ENCODE results near the gene STK36.

Gene STK36

DNA sequence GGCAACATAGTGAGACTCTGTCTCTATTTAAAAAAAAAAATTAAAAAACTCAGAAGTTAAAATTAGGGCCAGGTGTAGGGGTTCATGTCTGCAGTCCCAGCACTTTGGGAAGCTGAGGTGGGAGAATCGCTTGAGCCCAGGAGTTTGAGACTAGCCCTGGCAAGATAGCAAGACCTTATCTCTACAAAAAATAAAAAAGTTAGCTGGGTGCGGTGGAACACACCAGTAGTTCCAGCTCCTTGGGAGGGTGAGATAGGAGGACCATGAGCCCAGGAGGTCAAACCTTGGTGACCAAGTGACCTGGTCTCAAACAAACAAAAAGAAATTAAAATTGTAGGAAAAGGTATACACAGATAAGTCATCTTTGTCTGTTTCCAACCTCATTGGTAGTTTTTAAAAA lies 50.0 kb downstream of the STK36 start:
- peaks cover 0 to 5% of the 10 kb centered on the region in 2 experiments for H3K36me3 ChIP-seq (ENCODE audit: control insufficient read depth in 1 of 2, insufficient read depth in 2 of 2, low read depth in 1 of 2, low read length in 2 of 2)

DNA sequence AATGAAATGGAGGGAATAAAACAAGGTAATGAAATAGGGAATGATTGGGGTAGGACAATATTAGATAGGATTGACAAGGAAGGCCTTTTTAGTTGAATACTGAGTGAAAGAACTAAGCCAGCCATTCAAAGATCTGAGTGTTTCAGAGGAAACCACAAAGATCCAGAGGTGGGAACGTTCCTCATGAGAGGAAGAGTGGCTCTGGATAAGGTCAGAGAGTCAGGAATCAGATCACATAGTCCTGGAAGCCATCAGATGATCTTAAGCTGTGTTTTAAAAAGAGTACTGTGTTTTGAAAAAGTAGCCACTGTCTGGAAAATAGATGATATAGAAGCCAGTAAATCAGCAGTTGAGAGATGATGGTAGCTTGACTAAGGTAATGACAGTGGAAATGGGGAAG lies 50.5 kb downstream of the STK36 start:
- Histone ChIP-seq H2BK5ac (ENCODE audit: low read depth, low read length, poor library complexity, severe bottlenecking) (no peak overlapping the region), H3K23ac (ENCODE audit: low read length in 2 of 2) (no peak overlapping the region), H2BK12ac (ENCODE audit: low read length in 2 of 2) (no peak overlapping the region), H3K79me1 (replicated peaks; ENCODE audit: low read length, poor library complexity, severe bottlenecking) (peaks cover 13% of the 10 kb centered on the region), H4K91ac (ENCODE audit: low read length) (no peak overlapping the region), H3K4me3 (ENCODE audit: insufficient read depth in 1 of 2, low read depth in 1 of 2, low read length in 2 of 2) (no peak overlapping the region), H3K27me3 (ENCODE audit: control insufficient read depth in 1 of 2, insufficient read depth in 1 of 2, low read length in 2 of 2) (no peaks in the 10 kb centered on the region), H3K18ac (ENCODE audit: low read depth in 1 of 2, low read length in 2 of 2) (no peak overlapping the region), H3K4me1 (ENCODE audit: control insufficient read depth, insufficient read depth, low read depth, low read length) (no peaks in the 10 kb centered on the region), H4K8ac (ENCODE audit: low read length) (no peak overlapping the region), H3K36me3 (ENCODE audit: control insufficient read depth in 1 of 2, insufficient read depth in 2 of 2, low read depth in 1 of 2, low read length in 2 of 2) (peaks cover 0 to 5% of the 10 kb centered on the region in 2 experiments), H3K14ac (ENCODE audit: low read length in 2 of 2) (no peak overlapping the region), H2AK5ac (ENCODE audit: low read length, severe bottlenecking) (no peak overlapping the region), H2BK15ac (ENCODE audit: low read depth, poor library complexity, severe bottlenecking) (no peak overlapping the region), H2BK120ac (ENCODE audit: low read depth, low read length) (no peak overlapping the region), H3K4ac (ENCODE audit: low read depth in 1 of 2, low read length in 2 of 2) (no peak overlapping the region), H2AFZ (ENCODE audit: low read depth, low read length) (no peak overlapping the region), H3K27ac (ENCODE audit: low read length, poor library complexity, severe bottlenecking) (no peak overlapping the region), H3K9ac (ENCODE audit: low read length) (no peak overlapping the region), H3K9me3 (ENCODE audit: control insufficient read depth, low read length) (peaks cover 6% of the 10 kb centered on the region), H3K4me2 (ENCODE audit: low read length, poor library complexity, severe bottlenecking) (no peak overlapping the region)
- peak; percentile 35 for DNase-seq
- WGBS: 2% methylated on average over 1 of the region's 1 CpG

More for the DNA sequence above, 50.0 kb downstream of the STK36 start:
- Histone ChIP-seq H3K27me3 (ENCODE audit: control insufficient read depth in 1 of 2, insufficient read depth in 1 of 2, low read length in 2 of 2) (no peaks in the 10 kb centered on the region), H3K4me2 (ENCODE audit: low read length, poor library complexity, severe bottlenecking) (no peak overlapping the region), H3K9ac (ENCODE audit: low read length) (no peak overlapping the region), H3K23ac (ENCODE audit: low read length in 2 of 2) (no peak overlapping the region), H3K79me1 (replicated peaks; ENCODE audit: low read length, poor library complexity, severe bottlenecking) (peaks cover 16% of the 10 kb centered on the region), H3K14ac (ENCODE audit: low read length in 2 of 2) (no peak overlapping the region), H4K8ac (ENCODE audit: low read length) (no peak overlapping the region), H4K91ac (ENCODE audit: low read length) (no peak overlapping the region), H3K9me3 (ENCODE audit: control insufficient read depth, low read length) (peaks cover 6% of the 10 kb centered on the region), H2BK120ac (ENCODE audit: low read depth, low read length) (no peak overlapping the region), H3K4me1 (ENCODE audit: control insufficient read depth, insufficient read depth, low read depth, low read length) (peaks cover 3% of the 10 kb centered on the region), H3K4me3 (ENCODE audit: insufficient read depth in 1 of 2, low read depth in 1 of 2, low read length in 2 of 2) (no peak overlapping the region), H3K27ac (ENCODE audit: low read length, poor library complexity, severe bottlenecking) (no peak overlapping the region), H3K4ac (ENCODE audit: low read depth in 1 of 2, low read length in 2 of 2) (no peak overlapping the region), H2BK5ac (ENCODE audit: low read depth, low read length, poor library complexity, severe bottlenecking) (no peak overlapping the region), H2AFZ (ENCODE audit: low read depth, low read length) (no peak overlapping the region), H2BK12ac (ENCODE audit: low read length in 2 of 2) (no peak overlapping the region), H3K18ac (ENCODE audit: low read depth in 1 of 2, low read length in 2 of 2) (no peak overlapping the region), H2BK15ac (ENCODE audit: low read depth, poor library complexity, severe bottlenecking) (no peak overlapping the region), H2AK5ac (ENCODE audit: low read length, severe bottlenecking) (no peak overlapping the region)
- DNase-seq: no peak
- no CpG with 5 or more reads among the region's 2 CpGs for WGBS

DNA sequence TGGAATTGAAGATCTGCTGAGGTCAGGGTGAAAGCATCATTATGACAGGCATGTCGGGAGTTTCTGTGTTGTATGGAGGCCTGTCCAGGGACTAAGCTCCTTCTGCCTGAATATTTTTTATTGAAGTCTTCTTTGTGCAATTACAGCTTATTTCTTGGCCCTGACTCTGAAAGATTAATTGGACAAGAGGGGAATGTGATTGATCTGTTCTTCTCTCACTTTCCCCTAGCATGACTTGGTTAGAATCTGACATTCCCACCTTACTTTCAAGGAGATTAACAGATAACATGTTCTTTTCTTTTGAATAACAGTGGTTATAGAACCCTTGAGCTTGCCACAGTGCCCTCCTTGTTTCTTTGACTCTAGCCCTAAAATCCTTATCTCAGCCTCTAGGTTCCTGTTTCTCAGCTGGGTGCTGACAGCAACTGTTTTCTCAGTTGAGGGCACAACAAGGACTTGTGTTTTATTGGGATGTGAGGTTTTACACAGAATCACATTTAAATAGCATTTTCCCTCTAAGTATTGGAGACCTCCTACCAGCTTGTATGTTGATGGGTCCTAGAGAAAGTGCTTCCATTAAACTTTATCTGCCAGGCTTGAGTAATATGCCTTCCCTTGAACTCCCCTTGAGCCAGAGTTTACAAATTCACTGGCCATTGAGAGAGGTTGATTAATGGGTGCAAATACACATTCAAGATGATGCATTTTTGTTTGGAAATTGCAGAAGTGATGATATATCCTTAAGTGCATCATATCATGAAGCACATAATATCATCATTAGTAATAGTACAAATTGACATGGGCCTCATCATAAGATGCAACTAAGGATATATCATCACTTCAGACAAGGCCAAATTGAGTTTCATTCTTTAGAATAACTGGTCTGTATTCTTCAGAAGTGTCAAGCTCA lies 51.2 kb downstream of the STK36 start:
- Histone ChIP-seq H3K27ac (ENCODE audit: low read length, poor library complexity, severe bottlenecking) (no peak overlapping the region), H2BK15ac (ENCODE audit: low read depth, poor library complexity, severe bottlenecking) (no peak overlapping the region), H3K79me1 (replicated peaks; ENCODE audit: low read length, poor library complexity, severe bottlenecking) (peaks cover 12% of the 10 kb centered on the region), H4K8ac (ENCODE audit: low read length) (no peak overlapping the region), H3K4me3 (ENCODE audit: insufficient read depth in 1 of 2, low read depth in 1 of 2, low read length in 2 of 2) (no peak overlapping the region), H3K18ac (ENCODE audit: low read depth in 1 of 2, low read length in 2 of 2) (no peak overlapping the region), H4K91ac (ENCODE audit: low read length) (no peak overlapping the region), H3K27me3 (ENCODE audit: control insufficient read depth in 1 of 2, insufficient read depth in 1 of 2, low read length in 2 of 2) (no peaks in the 10 kb centered on the region), H3K36me3 (ENCODE audit: control insufficient read depth in 1 of 2, insufficient read depth in 2 of 2, low read depth in 1 of 2, low read length in 2 of 2) (peaks cover 0 to 5% of the 10 kb centered on the region in 2 experiments), H2AFZ (ENCODE audit: low read depth, low read length) (no peak overlapping the region), H2BK120ac (ENCODE audit: low read depth, low read length) (no peak overlapping the region), H3K14ac (ENCODE audit: low read length in 2 of 2) (no peak overlapping the region), H2AK5ac (ENCODE audit: low read length, severe bottlenecking) (no peak overlapping the region), H3K23ac (ENCODE audit: low read length in 2 of 2) (no peak overlapping the region), H2BK5ac (ENCODE audit: low read depth, low read length, poor library complexity, severe bottlenecking) (no peak overlapping the region), H3K9me3 (ENCODE audit: control insufficient read depth, low read length) (peaks cover 6% of the 10 kb centered on the region), H3K4me1 (ENCODE audit: control insufficient read depth, insufficient read depth, low read depth, low read length) (no peaks in the 10 kb centered on the region), H3K4me2 (ENCODE audit: low read length, poor library complexity, severe bottlenecking) (no peak overlapping the region), H3K4ac (ENCODE audit: low read depth in 1 of 2, low read length in 2 of 2) (no peak overlapping the region), H3K9ac (ENCODE audit: low read length) (no peak overlapping the region), H2BK12ac (ENCODE audit: low read length in 2 of 2) (no peak overlapping the region)
- 36% methylated on average over 1 of the region's 1 CpG for WGBS
- peak; percentile 22 for DNase-seq

DNA sequence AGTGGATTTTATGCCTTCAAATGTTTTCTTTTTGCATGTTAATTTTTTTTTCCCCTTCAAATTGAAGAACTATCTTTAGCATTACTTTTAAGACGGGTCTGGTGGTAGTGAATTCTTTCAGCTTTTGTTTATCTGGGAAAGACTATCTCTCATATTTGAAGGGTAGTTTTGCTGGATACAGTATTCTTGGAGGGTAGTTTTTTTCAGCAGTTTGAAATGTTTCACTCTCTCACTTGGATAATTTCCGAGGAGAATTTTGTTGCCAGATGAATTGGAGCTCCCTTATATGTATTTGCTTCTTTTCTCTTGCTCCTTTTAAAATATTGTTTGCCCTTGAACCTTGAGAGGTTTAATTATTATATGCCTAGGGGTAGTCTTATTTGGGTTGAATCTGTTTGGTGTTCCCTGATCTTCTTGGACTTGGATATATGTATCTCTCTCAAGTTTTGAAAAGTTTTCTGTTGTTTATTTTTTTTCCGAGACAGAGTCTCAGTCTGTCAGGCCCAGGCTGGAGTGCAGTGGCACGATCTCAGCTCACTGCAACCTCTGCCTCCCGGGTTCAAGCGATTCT lies 54.2 kb downstream of the STK36 start:
- no peak overlapping the region for H3K14ac ChIP-seq (ENCODE audit: low read length in 2 of 2)
- H4K91ac ChIP-seq (ENCODE audit: low read length): no peak overlapping the region

More for the DNA sequence above, 54.2 kb downstream of the STK36 start:
- Histone ChIP-seq H3K4me1 (ENCODE audit: control insufficient read depth, insufficient read depth, low read depth, low read length) (no peaks in the 10 kb centered on the region), H2AFZ (ENCODE audit: low read depth, low read length) (no peak overlapping the region), H4K8ac (ENCODE audit: low read length) (no peak overlapping the region), H3K27me3 (ENCODE audit: control insufficient read depth in 1 of 2, insufficient read depth in 1 of 2, low read length in 2 of 2) (no peaks in the 10 kb centered on the region), H2AK5ac (ENCODE audit: low read length, severe bottlenecking) (no peak overlapping the region), H3K4me2 (ENCODE audit: low read length, poor library complexity, severe bottlenecking) (no peak overlapping the region), H3K4ac (ENCODE audit: low read depth in 1 of 2, low read length in 2 of 2) (no peak overlapping the region), H3K18ac (ENCODE audit: low read depth in 1 of 2, low read length in 2 of 2) (no peak overlapping the region), H3K4me3 (ENCODE audit: insufficient read depth in 1 of 2, low read depth in 1 of 2, low read length in 2 of 2) (no peak overlapping the region), H2BK5ac (ENCODE audit: low read depth, low read length, poor library complexity, severe bottlenecking) (no peak overlapping the region), H3K23ac (ENCODE audit: low read length in 2 of 2) (no peak overlapping the region), H3K36me3 (ENCODE audit: control insufficient read depth in 1 of 2, insufficient read depth in 2 of 2, low read depth in 1 of 2, low read length in 2 of 2) (peaks cover 3 to 4% of the 10 kb centered on the region in 2 experiments), H2BK120ac (ENCODE audit: low read depth, low read length) (no peak overlapping the region), H2BK12ac (ENCODE audit: low read length in 2 of 2) (no peak overlapping the region), H3K9me3 (ENCODE audit: control insufficient read depth, low read length) (peaks cover 6% of the 10 kb centered on the region), H2BK15ac (ENCODE audit: low read depth, poor library complexity, severe bottlenecking) (no peak overlapping the region), H3K27ac (ENCODE audit: low read length, poor library complexity, severe bottlenecking) (no peak overlapping the region), H3K9ac (ENCODE audit: low read length) (no peak overlapping the region), H3K79me1 (replicated peaks; ENCODE audit: low read length, poor library complexity, severe bottlenecking) (peaks cover 10% of the 10 kb centered on the region)
- WGBS: 94% methylated on average over 6 of the region's 6 CpGs
- no peak for DNase-seq
